GM18505 (cell line): ENCODE data around the gene MBNL2.

ENCODE experiments used
- ATAC-seq: cut with Tn5 transposase; IDR thresholded peaks from one replicate; pipeline ENCODE4 v1.9.1; 2021; ENCODE audit not compliant: unreplicated experiment
- POLR2A ChIP-seq: IDR thresholded peaks from 4 replicates; pipeline ENCODE4 v1.6.1; 2011; ENCODE audit warnings: borderline replicate concordance; ENCODE audit not compliant: insufficient read depth, insufficient read length; ENCODE audit errors: extremely low read depth

The MBNL2 gene

GRCh38 chr13:97221989-97222700 lies at the start of gene MBNL2:
Gene MBNL2 (plus strand): TSS chr13:97222333. CDS start chr13:97276236, 53,903 bp downstream.
- TF ChIP-seq POLR2A: peak; percentile 58
- peak; percentile 97 for ATAC-seq

- ATAC-seq: no peak
- TF ChIP-seq POLR2A: no peak
Measured at GRCh38 chr13:97174638-97175037, 47.5 kb upstream of the MBNL2 start.

GRCh38 chr13:97175041-97175440 lies 47.1 kb upstream of the MBNL2 start:
- no peak for ATAC-seq
- TF ChIP-seq POLR2A: no peak

- no peak for ATAC-seq
- no peak for TF ChIP-seq POLR2A
Measured at GRCh38 chr13:97179501-97179900, 42.6 kb upstream of the MBNL2 start.

GRCh38 chr13:97182111-97182890 lies 39.8 kb upstream of the MBNL2 start:
- ATAC-seq: no peak

GRCh38 chr13:97185291-97185690 lies 36.8 kb upstream of the MBNL2 start:
- ATAC-seq: no peak
- TF ChIP-seq POLR2A: no peak

More at GRCh38 chr13:97182111-97182890, 39.8 kb upstream of the MBNL2 start:
- no peak for TF ChIP-seq POLR2A

- no peak for TF ChIP-seq POLR2A
- ATAC-seq: no peak
Measured at GRCh38 chr13:97185751-97186150, 36.4 kb upstream of the MBNL2 start.

- ATAC-seq: no peak
- no peak for TF ChIP-seq POLR2A
Measured at GRCh38 chr13:97188207-97188606, 33.9 kb upstream of the MBNL2 start.

GRCh38 chr13:97189928-97190327 lies 32.2 kb upstream of the MBNL2 start:
- no peak for TF ChIP-seq POLR2A
- ATAC-seq: no peak

- no peak for TF ChIP-seq POLR2A
- ATAC-seq: no peak
Measured at GRCh38 chr13:97191142-97191541, 31.0 kb upstream of the MBNL2 start.

GRCh38 chr13:97191615-97192014 lies 30.5 kb upstream of the MBNL2 start:
- no peak for ATAC-seq
- TF ChIP-seq POLR2A: no peak

- ATAC-seq: no peak
- TF ChIP-seq POLR2A: no peak
Measured at GRCh38 chr13:97192166-97192565, 30.0 kb upstream of the MBNL2 start.

GRCh38 chr13:97193577-97193976 lies 28.6 kb upstream of the MBNL2 start:
- TF ChIP-seq POLR2A: no peak
- ATAC-seq: no peak

- no peak for TF ChIP-seq POLR2A
- ATAC-seq: no peak
Measured at GRCh38 chr13:97194479-97194878, 27.7 kb upstream of the MBNL2 start.
